Measurements from ENCODE around the gene CELA1.
A peak's percentile ranks its signal among the peaks of the same experiment; 100 is the strongest.

CELA1 gene

GRCh38 chr12:51388846-51389245 lies 42.4 kb upstream of the CELA1 start:
- TF ChIP-seq TAF1 (IDR thresholded peaks at IDR 0.05; ENCODE audit: low read depth, low read length) (no peak), PAX5 (IDR thresholded peaks at IDR 0.05; ENCODE audit: insufficient read depth, low read length, severe bottlenecking) (no peak)
- DNase-seq (ENCODE audit: insufficient read length, low spot score) (no peak), FAIRE-seq (no peak)

- no peak for FAIRE-seq
- no peak for DNase-seq (ENCODE audit: insufficient read length, low spot score)
- no peak for TF ChIP-seq TAF1 (IDR thresholded peaks at IDR 0.05; ENCODE audit: low read depth, low read length)
- no peak for TF ChIP-seq POLR2AphosphoS5 (IDR thresholded peaks at IDR 0.05; ENCODE audit: low read depth, low read length)
- TF ChIP-seq POLR2A (IDR thresholded peaks at IDR 0.05; ENCODE audit: low read depth, low read length) = no peak
- no peak for TF ChIP-seq SPI1 (IDR thresholded peaks at IDR 0.05; ENCODE audit: low read depth, low read length)
- TF ChIP-seq PAX5 (IDR thresholded peaks at IDR 0.05; ENCODE audit: insufficient read depth, low read length, severe bottlenecking) = no peak
- peak; percentile 27; the same call in 1 of the 2 replicates for TF ChIP-seq POU2F2 (IDR thresholded peaks at IDR 0.05; ENCODE audit: low read depth, low read length)
These were observed 41.8 kb upstream of the CELA1 start for GRCh38 chr12:51388069-51388799.

- DNase-seq (ENCODE audit: insufficient read length, low spot score) (no peak), FAIRE-seq (no peak)
- TF ChIP-seq SPI1 (IDR thresholded peaks at IDR 0.05; ENCODE audit: low read depth, low read length) (no peak), POLR2A (IDR thresholded peaks at IDR 0.05; ENCODE audit: low read depth, low read length) (no peak), PAX5 (IDR thresholded peaks at IDR 0.05; ENCODE audit: insufficient read depth, low read length, severe bottlenecking) (no peak), POLR2AphosphoS5 (IDR thresholded peaks at IDR 0.05; ENCODE audit: low read depth, low read length) (no peak), TAF1 (IDR thresholded peaks at IDR 0.05; ENCODE audit: low read depth, low read length) (no peak)
These were observed 39.9 kb upstream of the CELA1 start for GRCh38 chr12:51386351-51386750.

GRCh38 chr12:51383269-51383905 lies 36.9 kb upstream of the CELA1 start:
- FAIRE-seq (no peak), DNase-seq (ENCODE audit: insufficient read length, low spot score) (no peak)
- TF ChIP-seq POLR2A (IDR thresholded peaks at IDR 0.05; ENCODE audit: low read depth, low read length) (no peak), POLR2AphosphoS5 (IDR thresholded peaks at IDR 0.05; ENCODE audit: low read depth, low read length) (no peak), TAF1 (IDR thresholded peaks at IDR 0.05; ENCODE audit: low read depth, low read length) (no peak), PAX5 (IDR thresholded peaks at IDR 0.05; ENCODE audit: insufficient read depth, low read length, severe bottlenecking) (no peak), SPI1 (IDR thresholded peaks at IDR 0.05; ENCODE audit: low read depth, low read length) (no peak), POU2F2 (IDR thresholded peaks at IDR 0.05; ENCODE audit: low read depth, low read length) (no peak)

- DNase-seq (ENCODE audit: insufficient read length, low spot score) (no peak), FAIRE-seq (no peak)
- no peak for TF ChIP-seq POLR2AphosphoS5 (IDR thresholded peaks at IDR 0.05; ENCODE audit: low read depth, low read length)
- no peak for TF ChIP-seq POU2F2 (IDR thresholded peaks at IDR 0.05; ENCODE audit: low read depth, low read length)
- TF ChIP-seq POLR2A (IDR thresholded peaks at IDR 0.05; ENCODE audit: low read depth, low read length) = no peak
- TF ChIP-seq TAF1 (IDR thresholded peaks at IDR 0.05; ENCODE audit: low read depth, low read length) = no peak
- TF ChIP-seq SPI1 (IDR thresholded peaks at IDR 0.05; ENCODE audit: low read depth, low read length) = no peak
- no peak for TF ChIP-seq PAX5 (IDR thresholded peaks at IDR 0.05; ENCODE audit: insufficient read depth, low read length, severe bottlenecking)
These were observed 35.7 kb upstream of the CELA1 start for GRCh38 chr12:51382173-51382572.

GRCh38 chr12:51381226-51382079 lies 35.0 kb upstream of the CELA1 start:
- TF ChIP-seq SPI1 (IDR thresholded peaks at IDR 0.05; ENCODE audit: low read depth, low read length) = no peak
- TF ChIP-seq TAF1 (IDR thresholded peaks at IDR 0.05; ENCODE audit: low read depth, low read length) = no peak
- no peak for TF ChIP-seq PAX5 (IDR thresholded peaks at IDR 0.05; ENCODE audit: insufficient read depth, low read length, severe bottlenecking)
- TF ChIP-seq POLR2A (IDR thresholded peaks at IDR 0.05; ENCODE audit: low read depth, low read length) = no peak
- TF ChIP-seq POU2F2 (IDR thresholded peaks at IDR 0.05; ENCODE audit: low read depth, low read length) = no peak
- no peak for TF ChIP-seq POLR2AphosphoS5 (IDR thresholded peaks at IDR 0.05; ENCODE audit: low read depth, low read length)

GRCh38 chr12:51379571-51379970 lies 33.1 kb upstream of the CELA1 start:
- DNase-seq (ENCODE audit: insufficient read length, low spot score) = no peak
- TF ChIP-seq SPI1 (IDR thresholded peaks at IDR 0.05; ENCODE audit: low read depth, low read length) = no peak
- no peak for TF ChIP-seq POU2F2 (IDR thresholded peaks at IDR 0.05; ENCODE audit: low read depth, low read length)
- no peak for TF ChIP-seq TAF1 (IDR thresholded peaks at IDR 0.05; ENCODE audit: low read depth, low read length)
- TF ChIP-seq POLR2AphosphoS5 (IDR thresholded peaks at IDR 0.05; ENCODE audit: low read depth, low read length) = no peak
- TF ChIP-seq PAX5 (IDR thresholded peaks at IDR 0.05; ENCODE audit: insufficient read depth, low read length, severe bottlenecking) = no peak
- no peak for TF ChIP-seq POLR2A (IDR thresholded peaks at IDR 0.05; ENCODE audit: low read depth, low read length)
- FAIRE-seq = no peak

More at GRCh38 chr12:51381226-51382079, 35.0 kb upstream of the CELA1 start:
- FAIRE-seq (no peak), DNase-seq (ENCODE audit: insufficient read length, low spot score) (no peak)

- DNase-seq (ENCODE audit: insufficient read length, low spot score) (no peak), FAIRE-seq (no peak)
- TF ChIP-seq POLR2A (IDR thresholded peaks at IDR 0.05; ENCODE audit: low read depth, low read length) = no peak
- TF ChIP-seq TAF1 (IDR thresholded peaks at IDR 0.05; ENCODE audit: low read depth, low read length) = no peak
- no peak for TF ChIP-seq SPI1 (IDR thresholded peaks at IDR 0.05; ENCODE audit: low read depth, low read length)
- TF ChIP-seq POU2F2 (IDR thresholded peaks at IDR 0.05; ENCODE audit: low read depth, low read length) = no peak
- no peak for TF ChIP-seq POLR2AphosphoS5 (IDR thresholded peaks at IDR 0.05; ENCODE audit: low read depth, low read length)
- no peak for TF ChIP-seq PAX5 (IDR thresholded peaks at IDR 0.05; ENCODE audit: insufficient read depth, low read length, severe bottlenecking)
These were observed 32.3 kb upstream of the CELA1 start for GRCh38 chr12:51378749-51379148.

All from GM12891 (cell line).